Measurements from ENCODE around the gene DNAJC1. TPM values are rescaled to one million over a fixed set of nuclear protein-coding genes. Genes with fewer than 3 reads are reported as not detected.

Gene DNAJC1
- total RNA-seq, 1 donor from 2014 or later, result 22.8 TPM

DNA sequence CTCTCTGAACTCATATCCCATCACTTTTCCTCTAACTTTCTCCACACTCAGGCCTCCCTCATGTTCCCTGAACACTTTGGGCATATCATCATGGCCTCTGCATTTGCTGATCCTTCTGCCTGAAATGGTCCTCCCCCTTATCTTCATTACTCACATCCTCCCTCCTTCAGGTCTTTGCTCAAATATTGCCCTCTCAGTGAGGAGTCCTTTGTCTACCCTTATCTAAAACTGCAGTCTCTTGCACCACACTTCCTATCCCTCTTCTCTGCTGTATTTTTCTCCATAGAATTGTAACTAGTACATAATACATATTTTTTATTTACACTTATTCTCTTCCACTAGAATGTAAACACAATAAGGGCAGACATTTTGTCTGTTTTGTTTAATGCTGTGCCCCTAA, 41.7 kb downstream of the DNAJC1 start:
- TF ChIP-seq, protein P1, sequence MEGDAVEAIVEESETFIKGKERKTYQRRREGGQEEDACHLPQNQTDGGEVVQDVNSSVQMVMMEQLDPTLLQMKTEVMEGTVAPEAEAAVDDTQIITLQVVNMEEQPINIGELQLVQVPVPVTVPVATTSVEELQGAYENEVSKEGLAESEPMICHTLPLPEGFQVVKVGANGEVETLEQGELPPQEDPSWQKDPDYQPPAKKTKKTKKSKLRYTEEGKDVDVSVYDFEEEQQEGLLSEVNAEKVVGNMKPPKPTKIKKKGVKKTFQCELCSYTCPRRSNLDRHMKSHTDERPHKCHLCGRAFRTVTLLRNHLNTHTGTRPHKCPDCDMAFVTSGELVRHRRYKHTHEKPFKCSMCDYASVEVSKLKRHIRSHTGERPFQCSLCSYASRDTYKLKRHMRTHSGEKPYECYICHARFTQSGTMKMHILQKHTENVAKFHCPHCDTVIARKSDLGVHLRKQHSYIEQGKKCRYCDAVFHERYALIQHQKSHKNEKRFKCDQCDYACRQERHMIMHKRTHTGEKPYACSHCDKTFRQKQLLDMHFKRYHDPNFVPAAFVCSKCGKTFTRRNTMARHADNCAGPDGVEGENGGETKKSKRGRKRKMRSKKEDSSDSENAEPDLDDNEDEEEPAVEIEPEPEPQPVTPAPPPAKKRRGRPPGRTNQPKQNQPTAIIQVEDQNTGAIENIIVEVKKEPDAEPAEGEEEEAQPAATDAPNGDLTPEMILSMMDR (conservative IDR thresholded peaks at IDR 0.05; ENCODE audit: low read depth, low read length), result no peak

DNA sequence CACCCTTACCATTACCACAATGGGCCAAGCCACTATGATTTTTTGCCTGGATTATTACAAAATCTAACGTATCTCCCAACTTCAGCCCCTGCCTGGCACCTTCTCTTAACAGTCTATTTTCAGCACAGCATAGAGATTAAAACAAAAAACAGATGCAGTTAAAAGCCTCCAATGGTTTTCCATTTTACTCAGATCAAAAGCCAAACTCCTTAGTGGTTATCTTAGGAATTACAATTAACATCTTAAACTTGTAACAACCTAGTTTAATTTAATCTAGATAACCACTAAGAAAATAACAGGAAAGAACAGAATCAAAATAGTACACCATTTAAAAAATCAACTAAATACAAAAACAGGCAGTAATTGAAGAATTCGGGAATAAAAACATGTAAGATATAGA, 43.5 kb downstream of the DNAJC1 start:
- TF ChIP-seq, protein P1 (conservative IDR thresholded peaks at IDR 0.05; ENCODE audit: low read depth, low read length), result peak; percentile 22
- DNase-seq (ENCODE audit: low read depth), result no peak
- no peak overlapping the region for H3K4me3 ChIP-seq (ENCODE audit: low read depth, low read length)

More for the DNA sequence above, 41.7 kb downstream of the DNAJC1 start:
- H3K4me3 ChIP-seq (ENCODE audit: low read depth, low read length), result no peak overlapping the region
- no peak for DNase-seq (ENCODE audit: low read depth)

DNA sequence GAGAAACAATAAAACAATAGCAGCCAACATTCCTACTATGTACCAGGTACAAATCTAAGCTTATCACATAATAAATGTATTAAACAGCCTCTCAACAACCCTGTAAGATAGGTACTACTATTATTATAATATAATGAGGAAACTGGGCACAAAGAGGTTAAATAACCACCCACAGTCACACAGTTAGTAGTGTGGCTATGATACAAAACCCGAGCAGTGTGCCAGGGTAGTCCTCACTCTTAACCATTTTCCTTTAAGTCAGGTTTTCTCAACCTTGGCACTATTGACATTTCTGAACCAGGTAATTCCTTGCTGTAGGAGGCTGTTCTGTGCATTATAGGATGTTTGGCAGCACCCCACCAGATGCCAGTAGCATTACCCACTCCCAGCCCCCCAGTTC, 48.8 kb downstream of the DNAJC1 start:
- H3K4me3 ChIP-seq (ENCODE audit: low read depth, low read length), result no peak overlapping the region
- DNase-seq (ENCODE audit: low read depth), result no peak
- TF ChIP-seq, protein P1 (conservative IDR thresholded peaks at IDR 0.05; ENCODE audit: low read depth, low read length), result no peak

DNA sequence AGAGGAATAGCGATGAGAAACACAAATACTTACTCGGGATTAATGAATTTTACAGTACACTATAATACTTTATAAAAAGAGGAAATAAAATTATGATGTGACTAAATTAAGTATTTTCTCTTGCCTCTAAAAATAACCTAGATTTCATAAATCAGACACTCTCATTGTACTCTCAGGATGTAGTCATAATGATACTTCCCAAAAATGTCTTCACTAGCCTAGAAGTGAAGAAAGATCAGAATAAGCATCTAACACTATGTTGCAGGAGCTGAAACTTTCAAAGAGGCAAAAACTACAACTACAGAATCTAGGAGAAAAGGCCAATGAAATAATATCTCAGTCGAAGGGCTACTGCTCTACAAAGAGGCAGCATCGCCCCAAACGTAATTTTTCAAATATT, 49.4 kb downstream of the DNAJC1 start:
- no peak overlapping the region for H3K4me3 ChIP-seq (ENCODE audit: low read depth, low read length)
- TF ChIP-seq, protein P1 (conservative IDR thresholded peaks at IDR 0.05; ENCODE audit: low read depth, low read length), result no peak
- DNase-seq (ENCODE audit: low read depth), result no peak

DNA sequence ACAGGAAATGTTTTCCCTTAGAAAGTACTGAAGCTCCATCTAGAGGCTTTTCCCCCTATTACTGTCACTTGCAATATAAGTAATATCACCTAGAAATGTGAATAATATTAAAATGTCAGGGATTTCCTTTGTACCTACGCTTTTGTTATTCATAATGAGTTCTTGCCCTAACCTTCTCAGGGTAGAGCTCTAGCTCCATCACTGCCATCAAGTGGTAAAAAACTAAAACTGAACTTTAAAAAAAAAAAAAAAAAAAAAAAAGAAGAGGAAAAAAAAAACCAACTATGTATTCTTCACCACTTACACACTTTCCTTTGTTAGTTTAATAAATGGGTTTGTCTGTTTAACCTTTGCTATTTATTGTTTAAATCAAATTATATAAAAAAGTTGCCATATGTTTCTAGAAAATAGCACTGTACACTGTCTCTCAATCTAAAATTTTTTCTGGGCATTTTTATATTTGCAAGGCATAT, 49.9 kb downstream of the DNAJC1 start:
- TF ChIP-seq, protein P1 (conservative IDR thresholded peaks at IDR 0.05; ENCODE audit: low read depth, low read length), result peak; percentile 58
- no peak for DNase-seq (ENCODE audit: low read depth)
- no peak overlapping the region for H3K4me3 ChIP-seq (ENCODE audit: low read depth, low read length)

DNA sequence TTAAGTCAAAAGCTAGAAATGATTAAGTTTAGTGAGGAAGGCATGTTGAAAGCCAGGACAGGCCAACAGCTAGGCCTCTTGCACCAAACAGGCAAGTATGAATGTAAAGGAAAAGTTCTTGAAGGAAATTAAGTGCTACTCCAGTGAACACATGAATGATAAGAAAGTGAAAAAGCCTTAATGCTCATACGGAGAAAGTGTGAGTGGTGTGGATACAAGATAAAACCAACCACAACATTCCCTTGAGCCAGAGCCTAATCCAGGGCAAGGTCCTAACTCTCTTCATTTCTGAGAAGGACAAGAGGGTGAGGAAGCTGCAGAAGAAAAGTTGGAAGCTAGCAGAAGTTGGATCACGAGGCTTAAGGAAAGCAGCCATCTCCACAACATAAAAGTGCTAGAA, 53.0 kb downstream of the DNAJC1 start:
- TF ChIP-seq, protein P1 (conservative IDR thresholded peaks at IDR 0.05; ENCODE audit: low read depth, low read length), result no peak
- no peak for DNase-seq (ENCODE audit: low read depth)

DNA sequence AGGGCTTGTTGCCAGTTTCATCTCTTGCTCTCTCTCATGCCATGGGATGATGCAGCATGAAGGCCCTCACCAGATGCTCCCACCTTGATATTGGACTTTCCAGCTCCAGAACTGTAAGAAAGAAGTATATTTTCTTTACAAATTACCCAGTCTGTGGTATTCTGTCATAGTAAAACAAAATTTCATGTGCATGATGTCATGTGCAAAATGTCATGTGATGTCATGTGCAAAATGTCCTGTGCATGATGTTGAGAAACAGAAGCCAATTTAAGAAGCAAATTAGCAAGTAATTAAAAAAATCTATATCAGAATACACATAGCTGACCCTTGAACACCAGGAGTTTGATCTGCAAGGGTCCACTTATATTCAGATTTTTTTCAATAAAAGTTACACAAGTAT, 56.6 kb downstream of the DNAJC1 start:
- TF ChIP-seq, protein P1 (conservative IDR thresholded peaks at IDR 0.05; ENCODE audit: low read depth, low read length), result no peak
- DNase-seq (ENCODE audit: low read depth), result no peak
- H3K4me3 ChIP-seq (ENCODE audit: low read depth, low read length), result no peak overlapping the region

More for the DNA sequence above, 53.0 kb downstream of the DNAJC1 start:
- no peak overlapping the region for H3K4me3 ChIP-seq (ENCODE audit: low read depth, low read length)

All from epithelial cell of proximal tubule (primary cell).